SU-DHL-6 (cell line): ENCODE data around the gene NBDY.

Source experiments
- CTCF ChIP-seq: fragments of 200-600 bp; sonication (generic); IDR thresholded peaks from one replicate; pipeline ENCODE4 v1.5.1; 2017; ENCODE audit warnings: antibody characterized with exemption, mild to moderate bottlenecking, low read length, moderate library complexity; ENCODE audit not compliant: insufficient read depth, poor library complexity, severe bottlenecking
- EZH2phosphoT487 ChIP-seq: fragments of 200-600 bp; sonication (generic), shearing (Covaris generic); conservative IDR thresholded peaks from 2 replicates; pipeline ENCODE4 v1.6.1; 2018; ENCODE audit warnings: mild to moderate bottlenecking, antibody characterized with exemption, low read length, moderate library complexity, mixed read lengths

- TF ChIP-seq CTCF (no peak), EZH2phosphoT487 (no peak)
These were observed 28.3 kb downstream of the NBDY start for GRCh38 chrX:56757327-56757726.
